ENCODE data around the gene RARRES1.

Gene RARRES1

DNA sequence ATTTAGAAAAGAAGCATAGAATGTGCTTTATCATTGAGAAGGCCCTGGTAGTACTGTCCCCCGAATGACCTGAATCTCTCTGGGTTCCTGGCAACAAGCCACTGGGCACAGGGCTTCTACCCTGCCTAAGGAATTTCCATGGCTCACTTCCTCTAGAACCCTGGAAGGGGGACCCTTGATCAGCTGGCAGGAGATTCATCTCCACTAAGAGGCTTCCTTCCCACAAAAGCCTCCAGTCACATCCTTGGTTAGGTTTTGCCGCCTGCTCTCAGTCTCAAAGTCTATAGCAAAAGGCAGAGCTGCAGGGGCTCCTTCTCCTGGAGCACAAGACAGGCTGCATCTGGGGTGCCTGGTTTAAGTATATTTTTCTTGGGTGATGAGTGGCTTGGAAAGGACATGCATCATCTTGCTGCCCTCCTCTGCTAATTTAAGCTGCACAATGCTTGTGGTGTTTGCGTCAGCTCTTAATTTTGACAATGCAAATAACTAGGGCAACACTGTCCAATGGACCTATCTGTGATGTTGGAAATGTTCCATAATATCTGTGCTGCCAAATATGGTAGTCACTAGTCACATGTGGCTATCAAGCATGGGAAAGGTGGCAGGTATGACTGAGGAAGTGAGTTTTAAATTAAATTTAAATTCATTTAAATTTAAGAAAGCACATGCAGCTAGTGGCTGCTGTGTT lies 33.4 kb upstream of the RARRES1 start:
- no peak for DNase-seq (ENCODE audit: low read depth in 2 of 2)

DNA sequence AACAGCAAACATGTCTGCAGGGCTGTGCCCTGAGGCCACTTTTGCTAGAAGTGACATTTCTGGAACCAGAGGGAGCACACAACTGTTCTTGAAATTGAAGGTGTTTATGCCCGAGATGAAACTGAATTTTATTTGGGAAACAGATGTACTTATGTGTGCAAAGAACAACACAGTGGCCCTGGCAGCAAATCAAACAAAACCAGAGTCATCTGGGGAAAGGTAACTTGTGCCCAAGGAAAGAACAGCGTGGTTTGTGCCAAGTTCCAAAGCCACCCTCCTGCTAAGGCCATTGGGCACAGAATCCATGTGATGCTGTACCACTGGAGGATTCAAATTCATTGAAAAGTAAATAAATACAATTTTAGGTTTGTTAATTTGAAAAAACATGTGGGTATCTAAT lies 31.2 kb upstream of the RARRES1 start:
- DNase-seq (ENCODE audit: low read depth in 2 of 2) = no peak

DNA sequence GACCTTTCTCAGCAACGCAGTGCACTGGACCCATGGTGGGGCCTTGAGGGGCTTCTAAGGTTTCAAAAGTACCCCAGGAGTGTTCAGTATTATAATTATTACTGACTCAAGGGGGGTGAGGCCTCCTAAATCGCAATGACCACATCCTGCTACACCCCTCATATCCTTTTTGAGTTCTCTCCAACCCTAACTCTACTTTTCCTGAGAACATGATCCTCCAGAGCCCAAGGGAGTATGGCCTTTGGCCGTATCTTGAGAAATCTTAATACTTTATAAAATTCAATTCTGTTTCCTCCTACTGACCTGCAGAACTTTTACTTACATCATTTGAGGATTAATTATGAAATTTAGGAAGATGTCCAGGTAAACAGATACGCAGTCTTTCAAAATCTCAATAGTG lies 30.4 kb upstream of the RARRES1 start:
- DNase-seq (ENCODE audit: low read depth in 2 of 2) = no peak

DNA sequence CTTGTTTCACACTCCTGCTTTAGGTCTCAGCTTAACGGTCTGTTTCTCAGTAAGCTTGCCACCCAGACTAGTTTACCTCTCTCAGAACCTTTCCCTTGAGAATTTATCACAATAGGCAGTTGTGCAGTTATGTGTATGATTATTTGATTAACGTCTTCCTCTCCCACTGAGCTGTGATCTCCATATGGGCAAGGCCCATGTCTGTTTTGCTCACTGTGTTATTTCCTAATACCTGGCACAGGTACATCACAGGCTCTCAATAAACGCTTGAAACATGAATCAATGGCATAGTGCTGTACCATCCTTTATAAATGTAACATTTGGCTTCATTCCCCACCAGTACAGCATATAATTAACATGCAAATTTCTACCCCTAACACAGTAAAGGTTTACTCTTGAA lies 29.1 kb upstream of the RARRES1 start:
- no peak for DNase-seq (ENCODE audit: low read depth in 2 of 2)

DNA sequence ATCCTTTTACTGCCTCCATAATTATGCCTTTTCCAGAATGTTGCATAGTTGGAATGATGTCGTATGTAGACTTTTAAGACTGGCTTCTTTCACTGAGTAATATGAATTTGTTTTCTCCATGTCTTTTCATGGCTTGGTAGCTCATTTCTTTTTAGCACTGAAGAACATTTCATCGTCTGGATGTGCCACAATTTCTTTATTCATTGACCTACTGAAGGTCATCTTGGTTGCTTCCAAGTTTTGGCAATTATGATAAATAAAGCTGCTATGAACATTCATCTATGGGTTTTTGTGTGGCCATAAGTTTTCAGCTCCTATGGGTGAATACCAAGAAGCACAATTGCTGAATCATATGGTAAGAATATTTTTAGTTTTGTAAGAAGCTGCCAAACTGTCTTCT lies 23.2 kb upstream of the RARRES1 start:
- DNase-seq (ENCODE audit: low read depth in 2 of 2) = no peak

DNA sequence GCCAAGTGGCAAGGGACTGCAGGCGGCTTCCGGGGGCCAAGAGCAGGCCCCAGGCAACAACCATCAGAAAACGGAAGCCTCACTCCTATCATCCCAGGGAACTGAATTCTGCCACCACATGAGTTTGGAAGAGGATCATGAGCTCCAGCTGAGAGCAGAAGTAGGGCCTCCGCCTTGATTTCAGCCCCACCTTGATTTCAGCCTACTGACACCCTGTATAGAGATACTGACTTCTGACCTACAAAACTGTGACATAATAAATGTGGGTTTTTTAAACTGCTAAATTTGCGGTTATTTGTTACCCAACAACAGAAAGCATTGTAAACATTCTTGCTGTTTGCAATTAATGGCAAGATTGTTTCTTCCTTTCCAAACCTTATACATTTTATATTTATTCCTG lies 21.6 kb upstream of the RARRES1 start:
- no peak for DNase-seq (ENCODE audit: low read depth in 2 of 2)

DNA sequence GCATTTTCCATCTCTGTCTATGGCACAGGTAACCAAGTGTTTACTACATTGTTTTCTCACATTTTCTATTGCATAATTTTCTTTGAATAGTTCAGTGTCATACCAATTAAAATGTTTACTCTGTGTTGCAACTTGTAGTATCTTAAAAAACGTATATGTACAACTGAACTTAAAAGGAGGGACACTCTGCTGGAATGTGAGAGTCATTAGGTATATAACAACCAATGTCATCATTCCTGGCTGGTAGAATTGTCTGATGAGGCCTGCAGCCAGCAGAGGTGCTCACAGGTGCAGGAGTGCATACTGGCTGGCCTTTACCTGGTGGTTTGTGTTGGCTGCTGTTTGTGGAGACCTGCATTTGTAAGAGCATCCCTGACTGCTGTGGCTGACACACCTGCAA lies 19.1 kb upstream of the RARRES1 start:
- DNase-seq (ENCODE audit: low read depth in 2 of 2) = no peak

DNA sequence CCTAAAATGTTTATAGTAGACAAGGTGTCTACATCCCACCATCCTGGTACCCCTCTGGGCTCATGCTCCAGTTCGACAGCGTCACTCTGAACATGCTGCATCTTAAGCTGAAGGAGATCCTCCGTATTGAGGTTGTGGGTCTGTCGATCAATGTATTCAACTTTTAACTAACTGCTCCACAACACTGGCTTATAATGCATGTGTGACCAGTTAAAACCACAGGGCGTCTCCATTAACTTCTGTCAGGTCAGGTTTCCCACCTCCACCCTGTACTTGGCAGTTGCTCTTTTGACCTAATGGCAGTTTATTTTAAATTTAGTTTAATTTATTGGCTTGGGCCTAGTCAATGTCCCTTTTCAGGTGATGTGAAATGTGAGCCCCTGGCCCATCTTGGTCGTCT lies 17.8 kb upstream of the RARRES1 start:
- DNase-seq (ENCODE audit: low read depth in 2 of 2) = no peak

DNA sequence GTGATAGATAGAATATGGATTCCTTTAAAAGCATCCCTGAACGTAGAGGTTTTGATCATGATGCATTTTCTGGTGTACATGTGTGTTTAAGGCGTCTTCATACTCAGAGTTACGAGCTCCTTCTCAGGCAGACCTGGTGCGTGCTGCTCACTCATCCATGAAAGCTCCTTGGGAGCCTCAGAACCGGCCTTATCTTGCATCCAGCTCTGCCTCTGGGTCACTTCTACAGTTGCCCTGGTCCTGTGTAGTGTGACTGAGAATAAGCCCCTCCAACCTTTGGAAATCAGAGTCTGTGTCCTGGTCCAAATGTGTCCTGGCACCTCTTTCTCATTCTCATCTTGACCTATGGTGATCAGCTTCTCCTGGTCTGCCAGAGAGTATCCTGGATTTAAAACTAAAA lies 17.3 kb upstream of the RARRES1 start:
- DNase-seq (ENCODE audit: low read depth in 2 of 2) = no peak

DNA sequence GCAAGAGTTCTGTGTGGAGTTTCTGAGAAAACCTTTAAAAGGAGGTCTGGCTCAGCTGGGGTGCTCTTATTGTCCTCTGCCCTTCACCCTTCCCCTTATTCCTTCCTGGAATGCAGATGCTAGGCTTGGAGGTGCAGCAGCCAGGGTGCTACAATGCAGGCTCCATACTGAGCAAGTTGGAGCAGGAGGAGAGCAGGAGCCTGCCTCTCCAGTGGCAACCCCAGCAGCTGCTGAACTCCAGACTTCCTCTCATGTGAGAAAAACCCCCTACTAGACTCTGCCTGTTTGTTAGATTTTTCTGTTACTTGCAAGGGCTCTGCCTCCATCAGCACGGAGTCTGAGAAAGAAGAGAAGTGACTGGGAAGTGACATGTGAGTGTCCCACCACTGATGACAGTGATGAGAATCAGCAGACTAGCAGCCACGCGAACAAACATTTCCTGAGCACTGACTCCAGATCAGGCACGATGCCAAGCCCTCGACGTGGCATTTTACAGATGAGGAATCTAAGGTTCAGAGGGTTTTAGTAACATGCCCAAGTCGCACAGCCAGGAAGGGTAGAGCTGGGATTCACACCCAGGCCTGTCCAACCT lies 16.1 kb upstream of the RARRES1 start:
- DNase-seq (ENCODE audit: low read depth in 2 of 2) = no peak

DNA sequence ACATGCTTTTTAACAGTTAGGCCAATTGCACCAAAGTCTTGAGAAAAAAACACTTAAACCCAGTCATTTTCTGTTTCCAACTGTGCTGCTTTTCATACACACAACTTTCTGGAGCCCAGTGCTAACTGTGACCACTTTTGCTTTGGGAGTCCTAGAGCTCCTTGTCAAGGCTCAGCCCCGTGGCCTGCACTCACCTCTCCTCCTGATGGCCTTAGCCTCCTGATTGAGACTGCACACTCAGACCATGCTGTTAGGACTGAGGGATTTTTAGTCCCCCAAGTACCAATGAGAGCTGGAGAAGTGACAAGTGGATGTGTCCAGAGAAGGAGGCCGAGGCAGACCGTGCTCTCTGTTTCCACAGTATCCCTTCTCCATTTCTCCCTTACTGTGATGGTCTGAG lies 15.2 kb upstream of the RARRES1 start:
- no peak for DNase-seq (ENCODE audit: low read depth in 2 of 2)

DNA sequence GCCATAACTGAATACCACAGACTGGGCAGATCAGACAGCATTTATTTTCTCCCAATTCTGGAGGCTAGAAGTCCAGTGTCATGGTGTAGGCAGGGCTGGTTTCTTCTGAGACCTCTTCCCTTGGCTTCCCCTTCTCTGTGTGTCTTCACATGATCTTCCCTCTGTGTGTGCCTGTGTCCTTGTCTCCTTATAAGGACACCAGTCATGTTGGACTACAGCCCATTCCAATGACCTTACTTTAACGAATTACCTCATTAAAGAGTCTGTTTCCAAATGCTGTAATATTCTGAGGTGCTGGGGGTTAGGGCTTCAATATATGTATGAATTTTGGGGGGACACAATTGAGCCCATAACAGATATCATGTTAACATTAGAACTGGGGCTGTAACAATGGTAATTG lies 13.3 kb upstream of the RARRES1 start:
- no peak for DNase-seq (ENCODE audit: low read depth in 2 of 2)

DNA sequence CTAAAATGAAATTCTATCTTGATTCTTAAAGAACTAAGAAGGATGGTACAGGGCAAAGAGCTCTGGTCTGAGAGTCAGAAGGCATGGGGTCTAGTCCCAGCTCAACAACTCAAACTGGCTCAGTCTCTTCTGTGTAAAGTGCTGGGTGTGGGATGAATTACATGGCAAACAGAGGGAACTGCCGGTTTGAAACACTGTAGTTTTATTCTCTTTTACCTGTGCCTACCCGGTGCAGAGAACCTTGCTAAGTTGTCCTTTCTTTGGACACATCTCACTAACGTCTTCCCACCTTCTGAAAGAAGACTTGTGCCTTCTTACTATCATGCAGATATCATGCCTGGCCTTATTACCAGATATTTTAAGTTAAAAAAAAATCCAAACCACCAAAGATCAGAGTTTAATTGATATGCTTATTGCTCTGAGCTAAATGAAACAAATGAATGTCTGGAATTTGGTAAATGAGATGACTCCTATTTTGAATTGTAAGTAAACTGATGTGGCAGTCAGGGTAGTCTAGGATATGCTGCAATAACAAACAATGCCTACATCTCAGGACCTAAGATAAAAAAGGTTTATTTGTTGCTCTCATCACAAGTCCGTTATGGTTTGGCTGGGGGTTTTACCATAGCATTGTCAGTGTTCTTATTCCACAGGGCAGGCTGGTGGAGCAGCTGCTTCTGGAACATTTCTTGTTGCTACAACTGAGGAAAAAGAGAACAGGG lies 12.5 kb upstream of the RARRES1 start:
- DNase-seq (ENCODE audit: low read depth in 2 of 2) = no peak

DNA sequence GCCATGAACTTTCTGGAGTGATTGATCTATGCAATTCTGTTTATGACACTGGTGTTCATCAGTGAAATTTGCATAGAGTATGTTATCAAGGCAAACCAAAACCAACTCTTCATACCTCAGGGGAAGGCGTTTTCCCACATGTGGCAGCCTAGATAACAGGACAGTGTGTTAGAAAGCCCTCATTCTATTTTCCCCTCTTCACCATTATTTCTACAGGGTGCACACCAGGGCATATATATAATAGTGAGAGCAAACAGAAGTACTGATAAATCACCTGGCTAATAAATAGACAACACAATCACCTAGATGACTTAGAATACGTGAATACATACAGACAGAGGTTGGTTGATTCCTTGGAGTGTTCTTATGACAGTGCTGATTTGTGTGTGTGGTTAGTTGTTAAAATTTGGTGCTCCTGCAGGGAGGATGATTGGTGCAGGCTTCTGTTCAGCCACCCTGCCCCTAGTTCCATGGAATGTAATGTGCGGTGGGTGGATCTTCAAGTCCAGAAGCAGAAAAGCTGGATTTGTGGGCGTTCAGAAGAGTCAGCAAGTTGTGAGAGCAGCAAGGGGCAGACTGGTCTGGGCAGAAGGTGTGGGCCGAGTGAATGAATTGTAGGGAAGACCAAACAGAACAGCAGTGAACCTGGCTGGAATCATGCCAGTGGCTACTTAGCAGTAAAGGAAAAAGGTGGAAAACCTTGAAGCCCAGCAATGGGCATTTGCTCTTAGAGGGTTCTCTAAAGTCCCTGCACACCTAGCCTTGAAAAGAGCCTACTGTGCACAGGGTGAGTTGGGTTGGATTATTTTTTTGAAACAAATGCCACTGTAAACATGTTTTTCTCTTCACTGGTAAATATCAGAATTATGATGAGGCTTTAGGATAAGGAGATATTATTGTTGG lies 11.7 kb upstream of the RARRES1 start:
- DNase-seq (ENCODE audit: low read depth in 2 of 2) = no peak

DNA sequence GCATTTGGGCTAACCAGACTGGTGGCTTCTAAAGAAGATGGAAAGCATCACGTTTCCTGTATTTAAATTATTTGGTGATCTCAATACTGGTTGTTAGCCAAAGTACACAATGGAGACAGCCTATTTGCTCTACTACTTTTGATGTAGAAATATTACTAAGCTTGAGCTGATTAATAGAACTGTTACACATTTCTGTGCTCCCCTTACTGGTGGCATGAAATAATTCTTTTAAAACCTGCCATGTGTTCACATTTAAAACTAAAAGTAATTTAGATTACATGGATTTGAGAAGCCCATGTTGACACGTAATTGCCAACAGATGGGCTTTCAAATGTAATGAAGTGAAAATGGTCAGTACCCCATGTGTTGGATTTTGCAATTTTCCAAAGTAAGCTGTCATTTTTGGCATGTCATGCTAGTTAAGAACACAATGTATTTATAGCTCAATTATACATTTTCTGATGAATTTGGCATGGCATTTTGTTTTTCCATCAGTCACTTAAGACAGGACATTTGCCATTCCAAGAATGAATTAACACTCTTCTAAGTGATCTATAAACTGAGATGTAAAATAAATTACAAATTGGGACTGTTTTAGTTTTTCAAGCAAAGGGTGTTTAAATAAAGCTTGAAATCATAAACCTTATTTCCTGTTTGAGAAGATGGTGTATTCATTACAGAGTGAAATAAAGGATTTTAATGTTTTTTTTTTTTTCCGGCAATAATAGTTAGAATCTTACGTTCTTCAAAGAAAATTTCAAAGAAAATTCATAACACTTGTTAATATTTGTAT lies 10.8 kb upstream of the RARRES1 start:
- no peak for DNase-seq (ENCODE audit: low read depth in 2 of 2)

DNA sequence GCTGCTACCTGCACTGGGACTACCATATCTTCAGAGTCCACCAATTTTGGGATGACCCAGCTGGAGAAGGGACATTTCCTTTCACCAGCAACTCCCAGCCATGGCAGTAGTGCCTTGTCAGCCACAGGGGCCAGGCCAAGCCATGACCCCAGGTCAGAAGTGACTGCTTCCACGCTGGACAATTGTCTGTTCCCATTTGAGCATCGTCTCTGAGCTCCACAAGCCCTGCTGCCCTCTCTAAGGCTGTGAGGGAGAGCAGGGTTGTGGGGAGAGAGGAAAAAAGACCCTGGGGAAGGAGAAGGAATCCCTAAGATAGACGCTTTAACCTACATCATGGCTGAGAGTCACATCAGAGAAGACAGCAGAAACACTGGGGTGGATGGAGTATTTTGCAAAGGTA lies 7.4 kb upstream of the RARRES1 start:
- DNase-seq (ENCODE audit: low read depth in 2 of 2) = no peak

DNA sequence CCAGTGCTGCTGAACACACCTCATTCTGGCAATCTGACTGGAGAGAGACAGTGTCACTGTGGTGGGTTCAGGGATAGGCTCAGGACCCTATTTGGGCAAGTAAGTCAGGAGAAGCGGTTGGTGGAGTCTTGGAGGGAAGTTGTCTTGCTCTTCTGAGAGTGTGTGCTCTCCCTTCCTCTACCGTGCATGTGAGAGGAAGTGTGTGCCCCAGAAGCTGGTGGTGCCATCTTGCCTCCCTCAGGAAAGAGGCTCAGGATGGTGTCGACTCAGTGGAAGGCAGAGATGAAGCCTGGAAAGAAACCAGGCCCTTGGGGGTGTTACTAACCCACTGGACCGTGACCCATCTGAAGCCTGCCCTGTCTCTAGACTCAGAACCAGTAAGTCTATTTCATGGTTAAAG lies 6.8 kb upstream of the RARRES1 start:
- DNase-seq (ENCODE audit: low read depth in 2 of 2) = no peak

DNA sequence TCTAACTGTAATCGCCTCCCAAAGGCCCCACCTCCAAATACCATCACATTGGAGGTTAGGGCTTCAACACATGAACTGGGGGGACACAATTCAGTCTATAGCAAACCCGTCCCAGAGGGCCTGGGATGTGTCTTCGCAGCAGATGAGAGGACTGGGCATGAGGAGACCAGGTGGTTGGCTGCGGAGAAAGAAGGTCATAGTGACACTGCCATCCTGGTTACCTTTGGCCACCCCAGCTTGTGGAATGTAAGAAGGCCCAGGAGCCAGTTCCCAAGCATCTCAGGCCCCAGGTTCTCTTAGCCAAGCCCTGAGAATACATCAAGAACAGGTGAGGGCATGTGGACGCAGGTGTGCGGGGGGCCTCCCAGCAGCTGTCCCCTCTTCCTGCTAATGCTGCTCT lies 6.4 kb upstream of the RARRES1 start:
- DNase-seq (ENCODE audit: low read depth in 2 of 2) = no peak

DNA sequence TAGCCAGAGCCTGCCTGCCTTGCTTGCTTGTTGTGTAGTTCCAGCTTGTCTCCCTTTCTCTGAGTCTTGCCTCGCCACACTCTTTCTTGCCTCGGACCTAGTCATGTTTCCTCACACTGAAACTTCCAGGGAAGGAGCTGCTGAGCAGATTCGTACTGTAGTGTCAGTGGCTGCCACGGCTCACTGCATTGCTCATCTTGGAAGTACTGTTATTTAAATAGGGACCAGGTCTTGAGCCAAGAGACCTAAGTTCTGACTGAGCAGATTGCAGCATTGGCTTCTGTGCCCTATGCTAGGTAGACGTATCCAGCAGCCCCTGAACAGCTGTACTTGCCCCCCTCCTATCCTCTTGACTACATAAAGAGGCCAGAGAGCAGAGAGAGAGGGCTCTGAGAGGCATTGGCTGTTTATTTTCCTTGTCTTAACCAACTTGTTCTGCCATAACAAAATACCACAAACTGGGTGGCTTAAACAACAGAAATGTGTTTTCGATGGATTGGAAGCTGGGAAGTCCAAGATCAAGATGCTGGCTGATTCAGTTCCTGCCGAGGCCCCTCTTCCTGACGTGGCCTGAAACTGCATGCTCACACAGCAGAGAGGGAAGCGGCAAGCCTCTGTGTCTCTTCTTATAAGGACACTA lies 5.8 kb upstream of the RARRES1 start:
- no peak for DNase-seq (ENCODE audit: low read depth in 2 of 2)

DNA sequence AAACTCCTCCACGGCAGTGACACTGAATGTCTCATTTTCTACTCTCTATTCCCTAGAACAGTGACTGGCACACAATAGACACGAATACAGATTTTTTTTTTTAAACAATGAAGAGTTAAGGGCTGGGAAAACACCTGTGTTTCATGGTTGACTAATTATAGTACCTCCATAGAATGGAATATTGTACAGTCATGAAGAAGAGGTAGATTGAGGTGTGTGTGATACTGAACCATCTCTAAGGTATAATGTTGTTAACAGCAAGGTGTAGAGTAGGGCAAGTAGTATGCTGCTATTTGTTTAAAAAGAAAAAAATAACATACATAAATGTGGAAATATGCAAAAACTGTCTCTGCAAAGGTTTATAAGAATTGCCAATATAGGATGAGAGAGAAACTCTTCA lies 5.2 kb upstream of the RARRES1 start:
- DNase-seq (ENCODE audit: low read depth in 2 of 2) = no peak
